HG03060 (cell line): Measurements from ENCODE around the gene OCRL.

Source experiments
- ATAC-seq: cut with Tn5 transposase; IDR thresholded peaks from one replicate; pipeline ENCODE4 v1.9.1; 2021; ENCODE audit warnings: low read depth, moderate number of reproducible peaks; ENCODE audit not compliant: unreplicated experiment

The OCRL gene

GRCh38 chrX:129540068-129540653, at the start of gene OCRL:
Gene OCRL, plus strand, starts transcription at chrX:129540259. Its CDS starts 181 bp downstream, at chrX:129540440.
- ATAC-seq = peak; percentile 60

DNA sequence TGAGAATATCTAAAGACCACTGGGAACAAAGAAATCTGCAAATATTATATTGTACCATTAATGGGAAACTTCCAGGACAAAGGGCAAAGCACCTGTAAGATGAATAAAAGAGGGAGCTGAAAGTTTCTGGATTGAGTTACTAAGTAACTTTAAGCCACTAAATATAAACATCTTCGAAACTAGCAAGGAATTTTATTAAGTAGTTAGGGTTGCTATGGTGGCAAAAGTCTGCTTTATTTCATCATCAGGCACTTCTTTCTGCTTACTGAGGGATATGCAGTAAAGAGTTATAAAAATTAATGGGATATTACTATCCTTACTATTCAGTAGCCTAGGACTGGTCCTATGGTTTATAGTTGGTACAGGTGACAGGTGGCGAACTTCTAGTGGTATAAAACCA, 49.7 kb upstream of the OCRL start:
- no peak for ATAC-seq

DNA sequence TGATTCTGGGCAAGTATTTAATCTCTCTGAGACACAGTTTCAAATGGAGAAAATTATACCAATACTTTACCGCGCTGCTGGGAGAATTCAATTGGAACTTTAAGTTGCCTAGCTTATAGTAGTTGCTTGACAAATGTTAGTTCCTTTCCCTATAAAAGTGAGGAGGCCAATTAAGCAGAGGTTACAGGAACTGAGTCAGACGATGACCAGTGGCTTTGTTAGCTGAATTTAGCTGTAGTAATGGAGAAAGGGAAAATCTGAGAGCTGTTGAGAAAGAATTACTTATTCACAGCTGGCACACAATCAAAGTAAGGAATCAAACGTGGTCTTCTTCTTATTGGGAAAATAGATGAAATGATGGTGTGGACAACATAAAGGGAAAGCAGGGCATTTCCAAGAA, 46.4 kb upstream of the OCRL start:
- no peak for ATAC-seq

GRCh38 chrX:129494887-129495286, 45.2 kb upstream of the OCRL start:
- no peak for ATAC-seq

DNA sequence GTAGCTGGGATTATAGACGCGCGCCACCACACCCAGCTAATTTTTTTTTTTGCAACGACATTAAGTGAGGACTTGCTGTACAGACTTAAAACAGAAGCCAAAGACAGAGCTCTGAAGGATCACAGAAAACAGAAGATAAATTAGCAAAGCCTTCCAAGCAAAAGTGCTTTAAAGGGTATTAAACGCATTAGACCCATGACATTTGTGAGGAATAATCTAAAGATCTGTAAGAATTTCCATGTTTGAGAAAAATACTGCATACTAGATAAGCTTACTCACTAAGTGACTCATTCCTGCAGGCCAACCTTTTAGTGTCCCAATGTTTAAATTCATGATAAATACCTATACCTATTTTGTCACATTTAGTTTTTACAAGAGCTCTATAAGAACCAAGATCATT, 44.2 kb upstream of the OCRL start:
- no peak for ATAC-seq

- no peak for ATAC-seq
Observed at GRCh38 chrX:129496625-129497024, 43.4 kb upstream of the OCRL start.

DNA sequence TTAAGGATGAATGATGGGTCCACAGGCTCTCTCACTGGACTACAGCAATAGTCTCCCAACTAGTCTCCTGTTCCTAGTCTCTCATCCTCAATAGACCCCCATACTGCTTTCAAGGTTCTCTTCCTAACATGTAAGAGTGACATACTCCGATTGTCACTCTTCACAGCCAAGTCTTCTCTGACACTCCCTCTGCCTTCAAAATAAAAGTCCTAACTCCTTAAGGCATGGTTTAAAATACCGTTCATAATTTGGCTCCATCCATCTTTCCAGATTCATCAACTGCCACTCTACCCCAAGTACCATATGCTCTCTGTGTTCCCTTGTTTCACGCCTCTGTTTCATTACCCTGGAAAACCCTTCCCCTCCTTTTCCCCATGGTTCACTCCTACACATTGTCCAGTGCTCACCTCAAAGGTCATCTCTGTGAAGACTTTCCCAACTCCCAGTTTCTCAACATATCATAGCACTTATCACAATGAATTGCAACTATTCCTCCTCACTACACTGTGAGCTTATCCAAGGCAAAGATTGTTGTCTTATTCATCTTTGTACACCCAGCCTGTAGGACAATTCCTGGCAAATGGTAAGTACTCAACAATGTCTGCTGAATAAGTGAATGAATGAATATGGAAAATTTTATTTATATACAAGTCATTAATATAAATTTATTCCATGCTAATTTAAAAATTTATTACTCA, 42.8 kb upstream of the OCRL start:
- ATAC-seq = no peak

GRCh38 chrX:129510331-129510730, 29.7 kb upstream of the OCRL start:
- ATAC-seq = no peak

GRCh38 chrX:129511689-129512088, 28.4 kb upstream of the OCRL start:
- ATAC-seq = no peak

GRCh38 chrX:129512409-129512808, 27.6 kb upstream of the OCRL start:
- ATAC-seq = no peak

DNA sequence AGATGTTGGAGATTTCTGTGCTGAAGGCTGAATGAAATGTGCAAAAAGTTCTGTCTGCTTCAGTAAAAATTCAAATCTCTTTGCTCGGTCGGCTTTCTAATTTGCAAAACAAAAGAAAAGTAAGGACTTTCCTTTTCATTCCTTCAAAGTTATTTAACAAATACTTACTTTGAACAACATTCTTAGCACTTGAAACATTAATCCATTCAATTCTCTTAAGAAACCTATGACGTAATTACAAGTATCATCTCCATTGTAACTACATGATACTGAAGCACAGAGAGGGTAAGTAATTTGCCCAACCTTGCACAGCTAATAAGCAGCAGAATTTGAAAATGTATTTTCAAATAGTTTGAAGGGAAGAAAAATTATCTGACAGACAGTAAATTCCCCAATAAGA, 23.7 kb upstream of the OCRL start:
- no peak for ATAC-seq

GRCh38 chrX:129520151-129520550, 19.9 kb upstream of the OCRL start:
- no peak for ATAC-seq

DNA sequence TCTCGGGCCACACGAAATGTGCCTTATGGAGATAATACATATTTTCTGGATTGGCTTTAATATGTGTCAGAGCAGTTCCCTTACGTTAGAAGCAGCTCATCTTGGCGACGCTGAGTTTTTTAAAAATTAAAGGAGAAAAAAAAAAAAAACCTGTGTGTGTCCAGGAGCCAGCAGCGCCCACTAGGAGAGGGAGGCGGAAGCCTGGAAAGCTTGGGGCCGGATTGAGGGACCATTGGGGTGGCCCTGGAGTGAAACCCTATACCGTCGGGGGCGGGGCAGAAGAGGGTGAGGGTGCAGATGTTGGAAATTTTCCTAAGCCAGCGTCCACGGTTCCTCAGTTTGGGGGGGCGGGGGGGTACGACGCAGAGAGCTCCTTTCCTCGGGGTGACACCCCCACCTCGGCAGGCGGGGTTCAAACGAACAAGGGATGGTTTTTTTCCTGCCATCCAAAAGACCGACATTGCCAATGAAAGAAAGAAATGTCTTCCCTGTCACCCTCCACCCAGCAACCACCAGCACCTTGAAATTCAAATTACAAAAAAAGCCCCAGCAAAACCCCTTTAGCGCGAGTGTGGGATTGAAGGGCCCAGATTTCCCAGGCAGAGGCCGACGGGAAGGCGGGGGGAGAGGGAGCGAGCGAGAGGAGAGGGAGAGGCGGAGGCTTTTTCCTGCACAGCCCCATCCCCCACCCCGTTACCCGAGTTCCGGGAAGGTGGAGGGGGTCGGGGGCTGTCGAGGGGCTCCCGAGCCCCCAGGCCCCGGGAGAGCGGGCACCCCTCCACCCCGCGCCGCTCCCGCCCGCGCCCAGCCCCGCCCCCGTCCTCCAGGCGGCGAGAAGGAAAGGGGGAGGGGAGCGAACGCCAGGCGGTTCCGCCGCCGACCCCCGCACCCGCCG, 17.6 kb upstream of the OCRL start:
- no peak for ATAC-seq

GRCh38 chrX:129523079-129523911, 16.8 kb upstream of the OCRL start, which contains the start of gene SMARCA1:
Gene SMARCA1, minus strand, starts transcription at chrX:129523490. Its CDS starts 120 bp downstream, at chrX:129523370.
- no peak for ATAC-seq

GRCh38 chrX:129524250-129524850, 15.7 kb upstream of the OCRL start:
- no peak for ATAC-seq

- ATAC-seq = no peak
Observed at GRCh38 chrX:129525162-129525561, 14.9 kb upstream of the OCRL start.

- ATAC-seq = no peak
Observed at GRCh38 chrX:129525896-129526295, 14.2 kb upstream of the OCRL start.

DNA sequence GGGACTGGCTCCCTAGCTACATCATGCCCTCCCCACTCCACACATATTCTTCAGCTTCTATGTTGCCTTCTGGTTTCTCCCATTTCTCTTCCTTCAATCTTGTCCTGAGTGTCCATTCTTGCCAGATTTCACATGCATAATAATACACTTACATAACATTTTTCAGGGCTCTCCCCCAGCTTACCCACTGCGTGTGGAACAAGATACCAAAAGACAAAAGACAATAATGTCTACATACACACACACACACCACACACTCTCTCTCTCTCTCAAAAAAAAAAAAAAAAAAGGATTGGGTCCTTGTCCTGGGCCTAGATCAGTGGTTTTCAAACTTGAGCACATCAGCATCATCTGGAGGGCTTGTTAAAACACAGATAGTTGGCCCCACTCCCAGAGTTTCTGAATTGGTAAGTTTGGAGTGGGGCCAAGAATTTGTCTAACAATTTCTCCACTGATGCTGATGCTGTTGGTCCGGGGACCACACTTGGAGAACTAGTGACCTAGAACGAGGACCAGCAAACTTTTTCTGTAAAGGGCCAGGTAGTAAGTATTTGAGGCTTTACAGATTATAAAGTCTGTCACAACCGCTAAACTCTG, 10.3 kb upstream of the OCRL start:
- no peak for ATAC-seq

DNA sequence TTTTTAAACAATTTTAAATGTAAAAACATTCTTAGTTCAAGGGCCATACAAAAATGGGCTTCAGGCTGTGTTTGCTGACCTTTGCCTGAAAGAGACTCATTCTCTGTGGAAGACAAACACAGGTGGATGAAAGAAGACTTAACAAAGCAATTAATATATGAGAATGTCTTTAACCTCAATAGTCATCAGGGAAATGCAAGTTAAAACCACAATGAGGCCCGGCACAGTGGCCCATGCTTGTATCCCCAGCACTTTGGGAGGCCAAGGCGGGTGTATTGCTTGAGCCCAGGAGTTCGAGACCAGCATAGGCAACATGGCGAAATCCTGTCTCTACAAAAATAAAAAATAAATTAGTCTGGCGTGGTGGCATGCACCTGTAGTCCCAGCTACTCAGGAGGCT, 9.6 kb upstream of the OCRL start:
- no peak for ATAC-seq

GRCh38 chrX:129531132-129531531, 8.9 kb upstream of the OCRL start:
- ATAC-seq = no peak
